Raji (cell line): Measurements from ENCODE around the gene TMPRSS15.

Experiments
- POLR2A ChIP-seq: IDR thresholded peaks from 2 replicates; pipeline ENCODE4 v1.6.1; 2011; ENCODE audit warnings: low read depth, low read length, control low read depth; ENCODE audit not compliant: insufficient read depth

TMPRSS15 gene

GRCh38 chr21:18222346-18222745 is 181.2 kb downstream of the TMPRSS15 start:
- no peak for TF ChIP-seq POLR2A

- TF ChIP-seq POLR2A: no peak
Measured at GRCh38 chr21:18220498-18220897, 183.1 kb downstream of the TMPRSS15 start.
